Naive B cell (primary cell): Measurements from ENCODE around the gene PRDM15. TPM values are rescaled to one million over a fixed set of nuclear protein-coding genes. Genes with fewer than 3 reads are reported as not detected.
A peak's percentile ranks its signal among the peaks of the same experiment; 100 is the strongest.

Experiments
- ATAC-seq, 2 donors: fragments of 150-1000 bp; cut with Tn5 transposase; 2 replicates each; pipeline ENCODE4 v1.10.0; 2021; ENCODE audit warnings: low read depth in 2 of 2, mild to moderate bottlenecking in 2 of 2, moderate library complexity in 2 of 2
- DNase-seq: peaks from one replicate; pipeline ENCODE4 v3.0.0; 2022
- H3K27ac Mint-ChIP-seq, 6 donors: one replicate each; pipeline ENCODE4 v1.8.0; 2020 to 2022; ENCODE audit warnings: mild to moderate bottlenecking in 6 of 6, mixed read lengths in 6 of 6, moderate library complexity in 5 of 6, inconsistent platforms in 2 of 6
- H3K27me3 Mint-ChIP-seq, 3 donors: one replicate each; pipeline ENCODE4 v1.8.0; 2021 to 2022; ENCODE audit warnings: mixed read lengths in 3 of 3, mild to moderate bottlenecking in 1 of 3
- H3K36me3 Mint-ChIP-seq, 2 donors: one replicate each; pipeline ENCODE4 v1.8.0; 2020 to 2022; ENCODE audit warnings: mixed read lengths in 2 of 2, inconsistent platforms in 1 of 2, mild to moderate bottlenecking in 1 of 2
- H3K4me1 Mint-ChIP-seq, 3 donors: one replicate each; pipeline ENCODE4 v1.8.0; 2020 to 2022; ENCODE audit warnings: mixed read lengths in 3 of 3, inconsistent platforms in 1 of 3, mild to moderate bottlenecking in 1 of 3, moderate library complexity in 1 of 3
- H3K4me3 Mint-ChIP-seq, 8 donors: one replicate each; pipeline ENCODE4 v1.8.0; 2020 to 2022; ENCODE audit warnings: mild to moderate bottlenecking in 8 of 8, mixed read lengths in 8 of 8, moderate library complexity in 8 of 8, inconsistent platforms in 2 of 8
- H3K9me3 Mint-ChIP-seq, 7 donors: one replicate each; pipeline ENCODE4 v1.8.0; 2020 to 2022; ENCODE audit warnings: mixed read lengths in 7 of 7, mild to moderate bottlenecking in 5 of 7, inconsistent platforms in 2 of 7, moderate library complexity in 1 of 7
- polyA plus RNA-seq, 6 donors: library from polyadenylated mRNA; unstranded; fragments of 300-500 nt; fragmentation: Illumina TruSeq; gene quantifications; one replicate each; pipeline ENCODE4 v1.2.3, GENCODE V29; 2021; ENCODE audit warnings: low read depth in 6 of 6

The PRDM15 gene, protein sequence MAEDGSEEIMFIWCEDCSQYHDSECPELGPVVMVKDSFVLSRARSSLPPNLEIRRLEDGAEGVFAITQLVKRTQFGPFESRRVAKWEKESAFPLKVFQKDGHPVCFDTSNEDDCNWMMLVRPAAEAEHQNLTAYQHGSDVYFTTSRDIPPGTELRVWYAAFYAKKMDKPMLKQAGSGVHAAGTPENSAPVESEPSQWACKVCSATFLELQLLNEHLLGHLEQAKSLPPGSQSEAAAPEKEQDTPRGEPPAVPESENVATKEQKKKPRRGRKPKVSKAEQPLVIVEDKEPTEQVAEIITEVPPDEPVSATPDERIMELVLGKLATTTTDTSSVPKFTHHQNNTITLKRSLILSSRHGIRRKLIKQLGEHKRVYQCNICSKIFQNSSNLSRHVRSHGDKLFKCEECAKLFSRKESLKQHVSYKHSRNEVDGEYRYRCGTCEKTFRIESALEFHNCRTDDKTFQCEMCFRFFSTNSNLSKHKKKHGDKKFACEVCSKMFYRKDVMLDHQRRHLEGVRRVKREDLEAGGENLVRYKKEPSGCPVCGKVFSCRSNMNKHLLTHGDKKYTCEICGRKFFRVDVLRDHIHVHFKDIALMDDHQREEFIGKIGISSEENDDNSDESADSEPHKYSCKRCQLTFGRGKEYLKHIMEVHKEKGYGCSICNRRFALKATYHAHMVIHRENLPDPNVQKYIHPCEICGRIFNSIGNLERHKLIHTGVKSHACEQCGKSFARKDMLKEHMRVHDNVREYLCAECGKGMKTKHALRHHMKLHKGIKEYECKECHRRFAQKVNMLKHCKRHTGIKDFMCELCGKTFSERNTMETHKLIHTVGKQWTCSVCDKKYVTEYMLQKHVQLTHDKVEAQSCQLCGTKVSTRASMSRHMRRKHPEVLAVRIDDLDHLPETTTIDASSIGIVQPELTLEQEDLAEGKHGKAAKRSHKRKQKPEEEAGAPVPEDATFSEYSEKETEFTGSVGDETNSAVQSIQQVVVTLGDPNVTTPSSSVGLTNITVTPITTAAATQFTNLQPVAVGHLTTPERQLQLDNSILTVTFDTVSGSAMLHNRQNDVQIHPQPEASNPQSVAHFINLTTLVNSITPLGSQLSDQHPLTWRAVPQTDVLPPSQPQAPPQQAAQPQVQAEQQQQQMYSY
- polyA plus RNA-seq = 1 to 10 TPM in 4 of 6 donors, under 1 TPM in 1, not detected in 1; 0.91 to 3.7 (median 1.4) TPM

DNA sequence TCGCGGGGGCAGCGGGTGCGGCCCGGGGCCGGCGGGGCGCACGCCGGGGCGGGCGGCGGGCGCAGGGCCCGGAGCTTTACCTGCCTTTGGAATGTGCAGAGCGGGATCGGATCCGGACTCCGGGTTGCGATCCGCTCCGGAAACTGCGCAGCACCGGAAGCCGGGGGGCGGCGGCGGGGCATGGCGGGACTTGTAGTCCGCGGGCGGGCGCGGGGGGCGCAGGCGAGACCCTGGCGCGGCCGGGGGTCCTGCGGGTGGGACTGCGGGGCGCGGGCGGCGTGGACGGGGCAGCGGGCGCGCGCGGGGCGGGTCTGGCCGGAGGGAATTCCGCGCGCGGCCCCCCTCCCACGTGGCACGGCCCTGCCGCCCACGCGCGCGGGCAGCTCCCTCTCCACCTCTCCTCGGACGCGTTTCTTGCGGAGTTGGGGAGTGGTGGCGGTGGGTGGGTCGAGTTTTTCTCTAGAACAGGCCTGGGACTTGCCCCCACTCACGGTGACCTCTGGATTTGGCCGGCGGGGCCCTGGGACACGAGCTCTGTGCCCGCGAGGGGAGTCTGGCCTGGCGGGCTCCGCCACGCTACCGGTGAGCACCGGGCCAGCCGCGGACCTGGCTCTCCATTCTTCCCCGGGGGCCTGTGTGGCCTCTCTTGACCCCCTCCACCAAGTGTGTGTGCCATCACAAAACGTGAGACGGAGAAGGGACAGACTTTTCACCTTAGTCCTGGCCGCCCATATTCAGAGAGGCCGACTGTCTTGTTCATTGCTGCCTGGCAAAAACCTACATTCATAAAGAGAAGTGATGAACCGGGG lies at the start of gene PRDM15:
TSS of gene PRDM15 (minus strand) at position 155 of the 809 bp plus-strand sequence. CDS start 18,981 bp downstream, outside the sequence.
- Mint-ChIP-seq H3K27ac (peak within 1 kb of the TSS; percentile 86 to 98 (median 96)), H3K4me3 (peak within 1 kb of the TSS; percentile 80 to 97 (median 95)), H3K4me1 (peaks cover 24 to 42% (median 31%) of the 10 kb centered on the region in 3 donors), H3K27me3 (no peaks in the 10 kb centered on the region), H3K9me3 (no peaks in the 10 kb centered on the region), H3K36me3 (no peaks in the 10 kb centered on the region)
- ATAC-seq = peak; percentile 64 to 68
- peak; percentile 74 for DNase-seq

DNA sequence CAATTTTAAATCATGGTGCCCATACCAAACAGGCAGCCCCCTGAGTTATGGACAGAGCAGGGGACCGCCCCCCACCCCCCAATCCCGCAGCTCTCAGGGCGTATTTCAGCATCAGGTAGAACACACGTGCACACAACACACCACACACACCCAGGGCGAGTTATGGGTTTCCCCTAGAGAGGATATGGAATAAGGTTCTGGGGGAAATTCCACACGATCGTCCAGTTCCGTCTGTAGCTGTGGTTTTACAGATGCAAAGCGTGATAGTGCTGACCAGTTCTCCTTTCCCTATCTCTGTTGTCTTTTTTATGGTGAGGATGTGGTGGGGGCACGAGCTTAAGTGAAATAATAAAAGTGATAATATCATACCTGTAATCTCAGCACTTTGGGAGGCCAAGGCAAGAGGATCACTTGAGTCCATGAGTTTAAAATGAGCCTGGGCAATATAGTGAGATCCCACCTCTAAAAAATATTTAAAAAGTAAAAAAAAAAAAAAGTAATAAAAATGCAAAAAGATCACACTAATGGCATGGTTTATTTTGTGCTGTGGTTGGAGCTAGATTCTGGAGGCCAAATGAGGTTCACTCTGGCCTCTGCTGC lies 49.6 kb upstream of the PRDM15 start:
- Mint-ChIP-seq H3K36me3 (peaks cover 0 to 4% of the 10 kb centered on the region in 2 donors), H3K4me1 (peaks cover 63 to 93% (median 71%) of the 10 kb centered on the region in 3 donors), H3K27me3 (no peaks in the 10 kb centered on the region), H3K27ac (peak overlapping the region; percentile 85 to 99 (median 94)), H3K9me3 (no peaks in the 10 kb centered on the region), H3K4me3 (peak overlapping the region; percentile 54 to 92 (median 78))
- peak; percentile 63 for DNase-seq
- ATAC-seq = peak; percentile 83

DNA sequence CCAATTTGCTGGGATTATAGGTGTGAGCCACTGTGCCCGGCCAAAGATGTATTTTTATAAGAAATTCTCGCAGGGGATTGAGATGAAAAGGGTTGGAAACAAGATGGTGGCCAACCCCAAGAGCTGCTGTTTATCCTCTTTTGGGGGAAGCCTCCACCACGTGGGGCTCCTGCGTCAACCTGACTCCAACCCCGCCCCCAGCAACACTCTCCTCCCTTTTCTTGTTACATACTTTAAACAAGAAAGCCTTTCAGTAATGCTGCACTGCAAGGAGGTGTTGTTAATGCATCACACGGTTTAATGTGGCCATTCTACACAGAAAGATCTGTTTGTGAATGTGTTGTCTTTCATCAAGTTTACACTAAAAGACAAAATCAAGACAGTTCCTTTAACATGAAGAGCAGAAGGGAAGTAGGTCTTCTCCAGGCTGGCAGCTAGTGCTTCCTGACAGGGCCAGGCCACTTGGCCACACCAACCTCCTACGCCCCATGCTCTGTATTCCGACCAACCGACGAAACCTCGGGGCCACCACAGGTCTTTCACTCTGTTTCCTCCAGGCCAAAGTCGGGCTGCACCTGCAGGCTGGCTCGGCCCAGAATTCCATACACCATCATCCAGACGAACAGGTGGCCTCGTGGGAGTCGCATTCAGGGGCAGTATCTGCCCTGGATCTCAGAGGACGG lies 48.7 kb upstream of the PRDM15 start:
- Mint-ChIP-seq H3K9me3 (no peaks in the 10 kb centered on the region), H3K4me1 (peaks cover 61 to 93% (median 73%) of the 10 kb centered on the region in 3 donors), H3K27ac (peak overlapping the region; percentile 44 to 99 (median 91)), H3K4me3 (peak overlapping the region; percentile 63 to 92 (median 78)), H3K27me3 (no peaks in the 10 kb centered on the region), H3K36me3 (no peaks in the 10 kb centered on the region)
- DNase-seq (no peak), ATAC-seq (no peak)

DNA sequence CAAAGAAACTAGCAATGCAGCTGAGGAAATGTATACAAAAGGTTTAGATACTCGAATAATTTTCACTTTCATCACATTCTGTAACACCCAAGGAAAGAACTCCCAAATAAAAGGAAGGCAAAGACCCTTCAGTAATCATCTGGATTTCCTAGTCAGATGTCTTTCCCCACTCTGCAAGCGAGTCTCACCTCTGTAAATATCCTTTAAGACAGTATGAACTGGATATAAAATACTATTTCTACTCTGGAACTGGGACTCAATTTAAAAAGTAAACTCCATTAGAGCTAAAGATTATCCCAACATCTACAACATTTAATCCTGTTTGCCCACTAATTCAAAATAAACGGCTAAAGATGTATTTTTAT lies 47.6 kb upstream of the PRDM15 start:
- H3K36me3 Mint-ChIP-seq = no peaks in the 10 kb centered on the region
- DNase-seq (no peak), ATAC-seq (no peak)
- H3K4me3 Mint-ChIP-seq = peak overlapping the region; percentile 88 to 98 (median 94)
- peaks cover 56 to 94% (median 74%) of the 10 kb centered on the region in 3 donors for H3K4me1 Mint-ChIP-seq
- H3K9me3 Mint-ChIP-seq = no peaks in the 10 kb centered on the region
- no peaks in the 10 kb centered on the region for H3K27me3 Mint-ChIP-seq
- peak overlapping the region; percentile 98 to 99 (median 99) for H3K27ac Mint-ChIP-seq

DNA sequence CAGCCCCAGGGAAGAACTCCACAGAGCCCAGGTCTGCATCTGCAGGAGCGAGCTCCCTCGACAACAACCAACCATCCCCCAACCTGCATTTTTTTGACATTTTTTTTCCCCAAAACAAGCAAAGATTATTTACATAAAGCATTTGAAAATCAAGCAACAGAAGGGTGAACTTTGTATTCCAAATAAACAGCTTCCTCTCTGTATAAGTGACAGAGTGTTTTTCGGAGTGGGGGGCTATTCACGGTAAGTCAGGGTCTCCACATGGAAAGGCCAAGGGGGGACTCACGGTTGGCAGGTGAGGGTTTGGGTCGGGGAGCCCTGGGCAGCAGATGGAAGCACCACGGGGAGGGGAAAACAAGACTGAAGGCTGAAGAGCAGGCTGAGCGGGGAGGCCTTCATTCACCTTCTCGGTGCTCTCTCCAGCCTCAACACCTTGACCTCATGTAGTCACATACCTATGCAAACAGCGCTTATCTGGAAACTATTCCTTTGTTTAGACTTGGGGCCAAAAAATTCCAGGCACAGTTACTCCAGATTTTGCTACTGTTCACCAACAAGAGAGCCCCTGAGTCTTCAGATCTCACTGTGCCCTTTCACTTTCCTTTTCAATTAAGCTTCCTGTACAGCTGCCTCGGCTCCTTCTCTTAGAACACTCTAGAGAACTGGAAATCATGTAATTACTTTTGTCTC lies 47.1 kb upstream of the PRDM15 start:
- H3K4me1 Mint-ChIP-seq = peaks cover 59 to 99% (median 77%) of the 10 kb centered on the region in 3 donors
- DNase-seq (peak; percentile 59), ATAC-seq (peak; percentile 49 to 52)
- peak overlapping the region; percentile 88 to 98 (median 94) for H3K4me3 Mint-ChIP-seq
- H3K9me3 Mint-ChIP-seq = no peaks in the 10 kb centered on the region
- H3K27me3 Mint-ChIP-seq = no peaks in the 10 kb centered on the region
- H3K27ac Mint-ChIP-seq = peak overlapping the region; percentile 98 to 99 (median 99)
- no peaks in the 10 kb centered on the region for H3K36me3 Mint-ChIP-seq

DNA sequence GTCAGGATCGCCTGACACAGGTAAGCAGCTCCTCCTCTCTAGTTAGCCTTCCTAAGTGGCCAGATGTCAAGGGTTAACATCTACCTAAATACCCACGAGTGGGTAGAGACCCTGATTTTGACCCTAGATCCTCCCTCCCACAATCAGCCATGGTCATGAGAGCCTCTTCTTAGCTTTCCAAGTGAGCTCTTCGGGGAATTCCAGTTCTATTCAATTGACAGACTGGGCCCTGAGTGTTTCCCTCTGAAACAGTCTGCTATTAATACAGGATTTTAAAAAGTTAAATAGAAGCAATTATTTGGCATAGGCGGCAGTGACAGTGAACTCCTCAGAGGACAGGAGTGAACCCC lies 46.6 kb upstream of the PRDM15 start:
- Mint-ChIP-seq H3K36me3 (no peaks in the 10 kb centered on the region), H3K4me1 (peaks cover 60 to 98% (median 77%) of the 10 kb centered on the region in 3 donors), H3K4me3 (peak overlapping the region; percentile 88 to 98 (median 94)), H3K27me3 (no peaks in the 10 kb centered on the region), H3K27ac (peak overlapping the region; percentile 98 to 99 (median 99)), H3K9me3 (no peaks in the 10 kb centered on the region)
- no peak for DNase-seq
- ATAC-seq = no peak

DNA sequence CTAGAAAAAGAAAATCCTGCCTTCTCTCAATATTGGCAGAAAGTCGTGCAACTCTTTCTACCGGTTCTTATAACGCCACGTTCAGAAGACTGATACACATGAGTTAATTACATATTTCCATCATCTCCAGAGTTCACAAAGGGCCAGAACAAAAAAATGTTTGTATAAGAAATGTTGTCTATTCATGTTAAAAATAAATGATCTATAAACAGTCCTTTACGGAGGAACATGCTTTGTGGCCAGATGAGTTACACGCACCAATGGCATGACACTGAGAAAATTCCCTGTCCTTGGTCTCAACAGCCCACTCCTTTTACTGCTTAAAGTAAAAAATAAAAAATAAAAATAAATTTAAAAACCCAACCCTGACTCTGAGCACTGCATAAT lies 45.2 kb upstream of the PRDM15 start:
- Mint-ChIP-seq H3K9me3 (no peaks in the 10 kb centered on the region), H3K27ac (peak overlapping the region in 4 of 6 donors; percentile 30 to 77 (median 71)), H3K4me1 (peaks cover 55 to 86% (median 80%) of the 10 kb centered on the region in 3 donors), H3K4me3 (peak overlapping the region in 7 of 8 donors; percentile 8 to 92 (median 49)), H3K27me3 (no peaks in the 10 kb centered on the region), H3K36me3 (no peaks in the 10 kb centered on the region)
- DNase-seq (no peak), ATAC-seq (no peak)

DNA sequence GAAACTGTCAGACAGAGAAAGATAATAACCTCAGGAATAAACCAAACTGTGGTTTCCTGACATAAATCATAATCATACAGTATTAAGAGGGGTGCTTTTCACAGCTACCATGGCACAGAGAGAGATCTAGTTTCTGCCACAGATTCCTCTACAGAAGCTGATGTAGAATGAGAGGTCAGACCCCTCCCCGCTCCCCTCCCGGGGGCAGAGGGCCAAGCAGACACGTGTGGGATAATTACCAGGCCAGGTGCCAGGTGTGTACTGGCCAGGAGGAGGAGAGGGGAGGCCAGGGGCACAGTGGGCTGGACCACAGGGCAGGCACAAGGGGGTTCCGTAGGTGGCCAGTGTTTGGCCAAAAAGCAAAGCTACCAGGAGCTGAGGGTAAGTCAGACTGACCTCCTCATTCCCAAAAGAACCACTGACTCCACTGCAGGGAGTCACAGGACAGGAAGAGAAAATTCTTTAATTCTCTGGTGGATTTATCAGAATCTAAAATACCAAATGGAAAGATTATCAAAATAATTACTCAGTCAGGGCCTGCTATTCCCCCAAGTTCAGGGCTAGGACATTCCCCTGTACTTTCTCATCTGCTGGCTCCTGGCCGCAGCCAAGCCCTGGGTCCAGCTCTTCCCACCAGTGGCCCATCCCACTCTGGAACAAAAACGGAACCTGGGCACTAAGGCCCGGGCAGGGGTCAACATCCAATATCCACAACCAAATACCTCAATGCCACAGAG lies 44.7 kb upstream of the PRDM15 start:
- ATAC-seq (no peak), DNase-seq (no peak)
- no peaks in the 10 kb centered on the region for H3K27me3 Mint-ChIP-seq
- peaks cover 54 to 81% (median 74%) of the 10 kb centered on the region in 3 donors for H3K4me1 Mint-ChIP-seq
- H3K9me3 Mint-ChIP-seq = no peaks in the 10 kb centered on the region
- peak overlapping the region; percentile 39 to 91 (median 66) for H3K27ac Mint-ChIP-seq
- H3K36me3 Mint-ChIP-seq = peaks cover 0 to 4% of the 10 kb centered on the region in 2 donors
- peak overlapping the region in 7 of 8 donors; percentile 12 to 92 (median 75) for H3K4me3 Mint-ChIP-seq

DNA sequence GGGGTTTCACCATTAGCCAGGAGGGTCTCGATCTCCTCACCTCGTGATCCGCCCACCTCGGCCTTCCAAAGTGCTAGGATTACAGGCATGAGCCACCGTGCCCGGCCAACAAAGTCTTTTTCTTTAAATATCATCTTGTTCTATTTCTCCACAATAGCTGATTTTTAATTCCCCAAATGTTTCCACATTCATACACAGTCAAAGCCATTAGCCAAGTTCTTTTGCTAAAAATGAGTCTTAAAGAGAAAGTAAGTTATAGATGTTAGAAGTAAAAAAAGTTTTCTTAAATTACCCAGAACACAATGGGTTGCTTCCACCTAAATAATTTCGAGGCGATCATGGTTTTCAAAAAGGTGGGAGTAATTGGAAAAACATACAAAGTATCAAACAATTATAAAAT lies 44.0 kb upstream of the PRDM15 start:
- Mint-ChIP-seq H3K36me3 (peaks cover 0 to 10% of the 10 kb centered on the region in 2 donors), H3K4me3 (peak overlapping the region in 7 of 8 donors; percentile 12 to 92 (median 49)), H3K9me3 (no peaks in the 10 kb centered on the region), H3K27me3 (no peaks in the 10 kb centered on the region), H3K4me1 (peaks cover 48 to 75% (median 68%) of the 10 kb centered on the region in 3 donors), H3K27ac (peak overlapping the region in 5 of 6 donors; percentile 38 to 91 (median 59))
- ATAC-seq = no peak
- no peak for DNase-seq

DNA sequence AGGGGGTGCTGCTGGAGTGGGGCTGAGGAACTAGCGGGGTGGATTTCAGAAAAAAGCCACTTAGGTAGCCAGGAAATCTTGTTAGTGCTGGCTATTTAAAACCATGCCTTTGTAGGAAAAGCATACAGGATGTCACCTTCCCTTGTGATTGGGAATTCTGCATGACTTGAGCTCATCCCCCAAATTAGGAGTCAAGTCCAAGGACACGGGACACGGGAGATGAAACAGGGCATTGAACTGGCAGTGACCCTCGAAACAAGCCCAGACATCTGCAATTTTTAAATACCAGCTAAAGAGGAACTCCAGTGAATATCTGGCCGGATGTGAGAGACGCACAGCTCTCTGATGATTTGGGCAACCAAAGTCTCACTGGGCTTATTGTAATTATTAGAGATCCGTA lies 41.9 kb upstream of the PRDM15 start:
- DNase-seq (no peak), ATAC-seq (peak; percentile 77 to 80)
- H3K36me3 Mint-ChIP-seq = peaks cover 14 to 28% of the 10 kb centered on the region in 2 donors
- peaks cover 37 to 53% (median 50%) of the 10 kb centered on the region in 3 donors for H3K4me1 Mint-ChIP-seq
- no peaks in the 10 kb centered on the region for H3K27me3 Mint-ChIP-seq
- H3K4me3 Mint-ChIP-seq = peak overlapping the region in 5 of 8 donors; percentile 52 to 75 (median 54)
- H3K9me3 Mint-ChIP-seq = no peaks in the 10 kb centered on the region
- peak overlapping the region in 5 of 6 donors; percentile 10 to 92 (median 68) for H3K27ac Mint-ChIP-seq
